ENCODE results near the gene ARPC3.
"Not testable (repeated sequence)": the region's sequence is repeated elsewhere in the genome, so short reads cannot be mapped to it uniquely, and the experiment has no call there.

ARPC3 gene

GRCh38 chr12:110417113-110417512 lies 33.0 kb downstream of the ARPC3 start:
- not testable (repeated sequence) for DNase-seq (ENCODE audit: low spot score)

GRCh38 chr12:110410086-110410485 lies 40.1 kb downstream of the ARPC3 start:
- DNase-seq (ENCODE audit: low spot score) = not testable (repeated sequence)

GRCh38 chr12:110405126-110405662 lies 44.9 kb downstream of the ARPC3 start:
- DNase-seq (ENCODE audit: low spot score) = not testable (repeated sequence)

GRCh38 chr12:110403976-110404682 lies 46.0 kb downstream of the ARPC3 start:
- peak; percentile 65 for DNase-seq (ENCODE audit: low spot score)

- DNase-seq (ENCODE audit: low spot score) = peak; percentile 88
Observed at GRCh38 chr12:110403146-110403975, 46.8 kb downstream of the ARPC3 start, which contains the start of gene ANAPC7. ANAPC7 (minus strand) TSS chr12:110403708; CDS start chr12:110403627, 81 bp downstream.
